GM19240 (cell line): ENCODE data around the gene FBXW10B.
"Not testable (repeated sequence)": the region's sequence is repeated elsewhere in the genome, so short reads cannot be mapped to it uniquely, and the experiment has no call there.

Source experiments
- DNase-seq: peaks from one replicate; pipeline ENCODE4 v3.0.0; 2011; ENCODE audit warnings: low spot score; ENCODE audit not compliant: insufficient read length

FBXW10B gene

GRCh38 chr17:15619331-15620058 is at the start of gene FBXW10B:
Gene FBXW10B, minus strand, starts transcription at chr17:15619704. Its CDS starts 192 bp downstream, at chr17:15619512.
- not testable (repeated sequence) for DNase-seq

- no peak for DNase-seq
Measured at GRCh38 chr17:15663691-15664090, 44.2 kb upstream of the FBXW10B start.

- no peak for DNase-seq
Measured at GRCh38 chr17:15663176-15663575, 43.7 kb upstream of the FBXW10B start.

- DNase-seq: no peak
Measured at GRCh38 chr17:15662681-15663080, 43.2 kb upstream of the FBXW10B start.

- no peak for DNase-seq
Measured at GRCh38 chr17:15660077-15660476, 40.6 kb upstream of the FBXW10B start.

GRCh38 chr17:15659663-15660062 is 40.2 kb upstream of the FBXW10B start:
- no peak for DNase-seq

- no peak for DNase-seq
Measured at GRCh38 chr17:15659236-15659635, 39.7 kb upstream of the FBXW10B start.

GRCh38 chr17:15658296-15658695 is 38.8 kb upstream of the FBXW10B start:
- DNase-seq: no peak

GRCh38 chr17:15657868-15658267 is 38.4 kb upstream of the FBXW10B start:
- DNase-seq: no peak

- no peak for DNase-seq
Measured at GRCh38 chr17:15654886-15655561, 35.5 kb upstream of the FBXW10B start.

GRCh38 chr17:15654401-15654800 is 34.9 kb upstream of the FBXW10B start:
- DNase-seq: not testable (repeated sequence)

- no peak for DNase-seq
Measured at GRCh38 chr17:15652960-15653359, 33.5 kb upstream of the FBXW10B start.

GRCh38 chr17:15651583-15652110 is 32.1 kb upstream of the FBXW10B start:
- DNase-seq: no peak

GRCh38 chr17:15650741-15651582 is 31.5 kb upstream of the FBXW10B start:
- DNase-seq: no peak

- DNase-seq: no peak
Measured at GRCh38 chr17:15649861-15650421, 30.4 kb upstream of the FBXW10B start.

- no peak for DNase-seq
Measured at GRCh38 chr17:15648386-15648785, 28.9 kb upstream of the FBXW10B start.

GRCh38 chr17:15645942-15646312 is 26.4 kb upstream of the FBXW10B start:
- not testable (repeated sequence) for DNase-seq

GRCh38 chr17:15645099-15645941 is 25.8 kb upstream of the FBXW10B start:
- not testable (repeated sequence) for DNase-seq

- DNase-seq: not testable (repeated sequence)
Measured at GRCh38 chr17:15642505-15643251, 23.2 kb upstream of the FBXW10B start.

- DNase-seq: not testable (repeated sequence)
Measured at GRCh38 chr17:15642014-15642413, 22.5 kb upstream of the FBXW10B start.
